NCI-H146 (cell line): ENCODE data around the gene MYL1.

ENCODE experiments used
- DNase-seq: peaks from one replicate; lab custom pipeline; 2025; lab: John Stamatoyannopoulos, UW

Gene MYL1

DNA sequence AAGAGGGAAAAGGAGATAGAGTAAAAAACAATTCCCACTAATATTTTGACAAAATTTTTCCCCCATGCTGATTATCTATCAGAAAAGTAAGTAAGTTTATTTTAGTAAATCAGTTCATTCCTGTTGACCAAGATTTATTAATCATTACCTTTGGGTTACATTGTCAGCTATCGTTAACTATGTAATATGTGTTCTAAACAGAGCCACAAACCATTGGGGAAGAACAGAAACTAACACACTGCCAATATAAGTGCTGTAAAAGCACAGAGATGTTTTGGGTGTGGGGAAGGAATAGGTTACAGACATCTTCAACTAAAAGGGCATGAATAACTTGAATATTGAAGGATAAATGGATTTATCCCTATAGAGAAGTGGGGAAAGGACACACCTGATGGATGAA is 47.3 kb downstream of the MYL1 start:
- DNase-seq, result no peak

DNA sequence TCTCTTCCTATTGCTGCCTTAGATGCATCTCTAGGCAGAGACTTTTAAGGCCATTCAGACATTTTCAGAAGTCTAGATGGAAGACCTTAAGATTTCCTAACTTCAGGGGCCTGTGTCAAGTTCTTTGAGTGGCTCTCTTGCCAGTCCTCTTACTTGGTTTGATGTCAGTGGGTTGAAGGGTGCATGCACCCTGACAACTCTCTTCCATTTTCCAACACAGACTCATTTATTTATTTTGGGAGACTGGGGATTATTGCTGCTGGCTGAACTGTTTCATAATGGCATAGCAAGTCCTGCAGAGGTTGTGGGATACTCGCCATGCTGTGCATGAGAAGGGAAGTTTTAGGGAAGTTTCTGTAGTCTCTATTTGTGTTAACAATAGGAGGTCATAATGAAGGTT is 50.7 kb downstream of the MYL1 start:
- DNase-seq, result no peak

- DNase-seq, result no peak
These were observed 51.1 kb downstream of the MYL1 start for GRCh38 chr2:210263841-210264240.

DNA sequence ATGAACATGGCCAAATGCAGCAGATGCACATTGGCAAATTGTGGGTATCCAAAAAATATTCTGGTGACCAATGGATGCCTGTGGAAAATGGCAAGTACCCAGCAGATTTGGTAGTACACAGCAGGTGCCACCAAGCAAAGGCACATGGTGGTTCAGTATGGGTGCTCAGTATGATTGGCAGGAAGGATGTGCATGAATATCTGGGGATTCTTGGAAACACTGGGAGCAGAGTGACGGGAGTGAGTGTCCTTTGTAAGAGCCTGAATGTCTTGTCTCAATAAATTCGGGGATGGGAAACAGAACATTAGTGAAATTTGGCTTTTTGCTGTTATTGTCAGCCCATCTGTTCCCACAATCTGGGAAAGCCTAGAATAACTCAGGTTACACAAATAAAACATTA is 52.9 kb downstream of the MYL1 start:
- no peak for DNase-seq

DNA sequence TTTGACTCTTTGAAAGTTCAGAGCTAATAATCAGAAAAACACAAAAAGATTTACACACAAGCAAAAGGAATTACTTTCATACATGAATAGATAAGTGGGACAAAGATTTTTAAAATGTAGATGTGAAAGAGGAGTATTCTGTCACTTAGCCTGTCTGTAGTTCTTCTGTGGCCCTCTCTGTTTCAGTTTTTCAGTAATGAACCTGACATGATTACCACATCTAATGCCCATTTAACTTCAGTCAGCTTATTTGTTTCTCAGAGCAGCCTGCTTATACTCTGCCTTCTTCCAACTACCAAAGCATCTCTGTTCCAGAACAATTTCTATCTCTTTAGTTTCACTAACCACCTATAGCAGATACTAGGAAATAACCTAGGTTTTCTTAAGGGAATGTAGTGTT is 55.3 kb downstream of the MYL1 start:
- DNase-seq, result no peak

DNA sequence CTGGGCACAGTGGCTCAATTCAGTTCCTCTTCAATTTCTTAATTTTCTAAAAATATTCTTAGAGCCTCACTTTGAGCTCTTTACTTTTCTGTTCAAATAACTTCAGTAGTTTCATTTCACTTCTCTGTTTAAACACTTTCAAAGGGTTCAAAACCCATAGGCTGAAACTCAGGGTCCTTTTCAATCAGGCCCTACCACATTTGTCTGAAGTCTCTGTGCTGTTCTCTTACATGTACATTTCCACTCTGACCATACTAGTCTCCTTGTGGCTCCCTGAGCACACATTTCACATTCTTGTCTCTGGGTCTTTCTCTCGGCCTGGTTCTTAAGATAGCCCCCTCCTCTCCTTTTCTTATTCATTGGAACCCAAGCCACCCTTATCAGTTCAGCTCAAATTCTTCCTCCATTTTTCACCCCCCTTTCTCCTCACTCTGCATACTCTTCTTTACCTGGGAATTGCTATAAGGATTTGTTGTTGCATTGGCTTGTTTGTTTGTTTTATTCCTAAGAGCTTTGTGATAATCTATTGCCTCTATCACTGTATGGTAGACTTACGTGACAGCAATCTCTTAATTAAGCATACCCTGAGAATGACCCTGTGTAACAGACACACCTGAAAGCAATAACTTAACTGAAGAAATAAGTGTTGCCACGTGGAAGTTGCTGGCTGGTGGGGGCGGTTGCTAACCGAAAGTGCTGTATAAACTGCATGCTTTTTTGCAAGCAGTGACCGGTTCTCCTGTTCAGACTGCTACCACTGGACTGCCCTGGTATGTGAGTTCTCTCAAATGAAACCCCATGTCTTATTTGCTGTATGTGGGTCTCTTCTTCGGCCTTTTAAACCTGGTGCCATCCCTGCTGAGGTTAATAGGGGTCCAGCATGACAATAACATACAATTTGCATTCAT is 62.0 kb downstream of the MYL1 start:
- DNase-seq, result no peak

DNA sequence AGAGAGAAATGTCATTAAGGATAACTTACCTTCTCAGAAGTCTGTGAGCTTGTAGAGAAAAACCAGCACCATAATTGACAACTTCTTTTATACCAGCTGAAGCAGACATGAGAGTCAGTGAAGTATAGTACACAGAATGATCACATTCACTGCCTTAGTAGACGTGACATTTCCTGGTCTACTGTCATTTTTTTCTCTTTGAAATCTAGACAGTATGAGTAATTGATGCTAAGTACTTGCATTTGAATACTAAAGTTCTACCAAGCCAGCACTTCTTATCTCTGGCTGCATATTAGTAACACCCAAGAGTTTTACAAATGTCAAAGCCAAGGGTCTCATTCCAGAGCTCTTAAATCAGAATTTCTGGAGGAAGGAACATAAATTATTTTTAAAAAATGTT is 64.4 kb downstream of the MYL1 start:
- no peak for DNase-seq
